Mammary epithelial cell (primary cell): ENCODE measurements around the gene MAPK14.

Source experiments
- CTCF ChIP-seq, 2 donors: IDR thresholded peaks in 1 of 2; conservative IDR thresholded peaks in 1 of 2; 2 replicates each; pipeline ENCODE4 v1.5.1; 2011 to 2012; ENCODE audit warnings: inconsistent platforms in 2 of 2, low read length in 2 of 2, mild to moderate bottlenecking in 2 of 2, control low read depth in 1 of 2, low read depth in 1 of 2; ENCODE audit not compliant: insufficient read depth in 1 of 2; ENCODE audit errors: extremely low read depth in 1 of 2
- EZH2 ChIP-seq: IDR thresholded peaks from 2 replicates; pipeline ENCODE4 v1.6.1; 2012; ENCODE audit warnings: low read length, inconsistent platforms, borderline replicate concordance

GRCh38 chr6:36116943-36117342, 89.3 kb downstream of the MAPK14 start:
- no peak for TF ChIP-seq CTCF (conservative IDR thresholded peaks at IDR 0.05 in 1 of 2, IDR thresholded peaks at IDR 0.05 in 1 of 2; ENCODE audit: extremely low read depth in 1 of 2, insufficient read depth in 1 of 2, low read depth in 1 of 2, low read length in 2 of 2)
- no peak for TF ChIP-seq EZH2
